HepG2 (cell line): ENCODE measurements around the gene CARMIL1. TPM values are rescaled to one million over a fixed set of nuclear protein-coding genes. Genes with fewer than 3 reads are reported as not detected.
A peak's percentile ranks its signal among the peaks of the same experiment; 100 is the strongest.

Experiments used
- ARNT ChIP-seq: fragments of 450-650 bp; IDR thresholded peaks from 2 replicates; pipeline ENCODE4 v1.6.1; 2017
- EP300 ChIP-seq, 3 experiments: sonication (generic) in 1 of 3; formaldehyde crosslinking in 1 of 3; IDR thresholded peaks; 2 replicates each; pipeline versions ENCODE4 v1.5.1 to v1.6.1; 2011 to 2020; ENCODE audit warnings: low read depth in 2 of 3, low read length in 2 of 3, borderline replicate concordance in 1 of 3, improper control_type of control experiment in 1 of 3, mild to moderate bottlenecking in 1 of 3, missing genetic modification reagents in 1 of 3, moderate library complexity in 1 of 3
- GLI4 ChIP-seq: sonication (generic); formaldehyde crosslinking; IDR thresholded peaks from 2 replicates; pipeline ENCODE4 v1.5.1; 2020; ENCODE audit warnings: missing genetic modification reagents, mild to moderate bottlenecking, moderate library complexity, borderline replicate concordance
- JARID2 ChIP-seq: sonication (generic); formaldehyde crosslinking; IDR thresholded peaks from 2 replicates; pipeline ENCODE4 v1.8.1; 2023; ENCODE audit warnings: missing genetic modification reagents, inconsistent platforms; ENCODE audit not compliant: insufficient replicate concordance
- NCOA1 ChIP-seq: sonication (generic); formaldehyde crosslinking; IDR thresholded peaks from 2 replicates; pipeline ENCODE4 v1.9.0; 2021; ENCODE audit warnings: missing genetic modification reagents
- NONO ChIP-seq, 2 experiments: fragments of 450-650 bp in 1 of 2; sonication (generic) in 1 of 2; formaldehyde crosslinking in 1 of 2; IDR thresholded peaks in 1 of 2; conservative IDR thresholded peaks in 1 of 2; 2 replicates each; pipeline versions ENCODE4 v1.6.1 to v1.8.0; 2017 to 2022; ENCODE audit warnings: mild to moderate bottlenecking in 1 of 2, missing genetic modification reagents in 1 of 2, moderate library complexity in 1 of 2
- POLR2G ChIP-seq: fragments of 200-400 bp; formaldehyde crosslinking; IDR thresholded peaks from 2 replicates; pipeline ENCODE4 v1.6.1; 2018; ENCODE audit warnings: mild to moderate bottlenecking, low read depth, low read length, moderate library complexity
- RCOR2 ChIP-seq: IDR thresholded peaks from 2 replicates; pipeline ENCODE4 v1.6.1; 2016; ENCODE audit warnings: missing biosample characterization, missing genetic modification reagents
- RNF2 ChIP-seq: fragments of 450-650 bp; conservative IDR thresholded peaks from 2 replicates; pipeline ENCODE4 v1.6.1; 2016; ENCODE audit warnings: low read depth
- SIN3B ChIP-seq: fragments of 150-350 bp; IDR thresholded peaks from 2 replicates; pipeline ENCODE4 v1.6.1; 2014; ENCODE audit warnings: low read length
- SRSF1 ChIP-seq: fragments of 200-400 bp; formaldehyde crosslinking; optimal IDR thresholded peaks from 2 replicates; pipeline ENCODE3; 2017; ENCODE audit warnings: mild to moderate bottlenecking, low read depth, low read length, moderate library complexity
- STAG1 ChIP-seq: sonication (generic); formaldehyde crosslinking; IDR thresholded peaks from 2 replicates; pipeline ENCODE4 v1.4.0; 2020; ENCODE audit warnings: missing genetic modification reagents
- ZC3H13 ChIP-seq: sonication (generic); formaldehyde crosslinking; IDR thresholded peaks from 2 replicates; pipeline ENCODE4 v1.8.1; 2023; ENCODE audit warnings: mild to moderate bottlenecking, missing genetic modification reagents, moderate library complexity
- ZNF329 ChIP-seq: sonication (generic); formaldehyde crosslinking; IDR thresholded peaks from 2 replicates; pipeline ENCODE4 v1.9.0; 2021; ENCODE audit warnings: low read depth, mild to moderate bottlenecking, missing genetic modification reagents
- ZNF33B ChIP-seq: sonication (generic); formaldehyde crosslinking; IDR thresholded peaks from 2 replicates; pipeline ENCODE4 v1.5.1; 2020; ENCODE audit warnings: mild to moderate bottlenecking, missing genetic modification reagents
- ZNF749 ChIP-seq: sonication (generic); formaldehyde crosslinking; IDR thresholded peaks from 2 replicates; pipeline ENCODE4 v1.8.0; 2022; ENCODE audit warnings: mild to moderate bottlenecking, missing genetic modification reagents, moderate library complexity, borderline replicate concordance
- ZSCAN25 ChIP-seq: sonication (generic); formaldehyde crosslinking; IDR thresholded peaks from 2 replicates; pipeline ENCODE4 v1.8.0; 2022; ENCODE audit warnings: mild to moderate bottlenecking, missing genetic modification reagents
- polyA plus RNA-seq, 8 experiments: library from polyadenylated mRNA; depleted of rRNA in 3 of 8; stranded (reverse) in 7 of 8; unstranded in 1 of 8; fragments of >200 nt; fragmentation: Illumina TruSeq in 4 of 8; extraction: Trizol in 4 of 8; gene quantifications; 2 replicates each; pipeline versions ENCODE4 v1.2.1 to v1.2.3, GENCODE V29; 2011 to 2016; ENCODE audit warnings: low read depth in 4 of 8, missing spikeins in 1 of 8, mixed read lengths in 1 of 8; ENCODE audit not compliant: insufficient read depth in 1 of 8
- total RNA-seq, 5 experiments: library from RNA; depleted of rRNA; stranded (reverse); fragments of >200 nt; fragmentation: Illumina TruSeq; extraction: Trizol; gene quantifications; 2 replicates each; pipeline ENCODE4 v1.2.3, GENCODE V29; 2016; ENCODE audit warnings: low read depth in 1 of 5
- TF ChIP-seq, protein P1 (sequence below): sonication (generic); formaldehyde crosslinking; IDR thresholded peaks from 2 replicates; pipeline ENCODE4 v1.5.0; 2020; ENCODE audit warnings: mild to moderate bottlenecking, missing genetic modification reagents
- TF ChIP-seq, protein P2 (sequence below): sonication (generic); formaldehyde crosslinking; IDR thresholded peaks from 2 replicates; pipeline ENCODE4 v1.5.0; 2020; ENCODE audit warnings: missing genetic modification reagents, mild to moderate bottlenecking, borderline replicate concordance
- TF ChIP-seq, protein P3 (sequence below): sonication (generic); formaldehyde crosslinking; IDR thresholded peaks from 2 replicates; pipeline ENCODE4 v1.4.0; 2020; ENCODE audit warnings: missing genetic modification reagents
- TF ChIP-seq, protein P4 (sequence below): sonication (generic); formaldehyde crosslinking; IDR thresholded peaks from 2 replicates; pipeline ENCODE4 v1.5.0; 2020; ENCODE audit warnings: missing genetic modification reagents
- TF ChIP-seq, protein P5 (sequence below): sonication (generic); formaldehyde crosslinking; IDR thresholded peaks from 2 replicates; pipeline ENCODE4 v1.4.0; 2020; ENCODE audit warnings: missing genetic modification reagents, borderline replicate concordance

Gene CARMIL1
- total and polyA plus RNA-seq, 2 of the 13 experiments (the other 11 are each of a cell fraction or from before 2014, with no cell fraction given) = 1.8 to 2.6 TPM

DNA sequence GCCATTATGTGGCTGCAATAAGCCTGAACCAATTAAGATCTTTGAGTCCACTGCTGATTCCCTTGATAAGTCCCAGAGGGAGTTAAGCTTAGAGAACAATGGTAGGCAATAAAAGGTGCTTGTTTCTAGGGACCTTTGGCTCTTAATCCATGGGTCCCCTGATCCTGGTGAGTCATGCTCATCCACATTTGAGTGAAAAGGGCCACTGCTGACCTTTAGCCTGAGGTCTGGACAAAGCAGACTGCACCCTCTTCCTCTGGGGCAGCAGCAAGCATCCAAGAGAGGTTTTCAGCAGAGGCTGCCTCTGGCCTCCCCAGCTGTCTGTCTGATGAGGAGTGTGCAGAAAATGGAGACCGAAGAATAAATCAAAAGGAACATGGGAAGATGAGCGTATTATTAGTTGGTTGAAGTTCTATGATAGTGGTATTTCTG is 356.7 kb downstream of the CARMIL1 start (continued):
- TF ChIP-seq SRSF1 (no peak), ARNT (no peak), POLR2G (no peak), STAG1 (peak; percentile 22; the same call in 1 of the 2 replicates), RCOR2 (peak; percentile 96), ZNF749 (CRISPR knock-in tag) (no peak), RNF2 (no peak), ZNF33B (no peak), NCOA1 (no peak), ZSCAN25 (CRISPR knock-in tag) (no peak), EP300 (IDR thresholded peaks at IDR 0.05; ENCODE audit: low read depth in 2 of 2, low read length in 2 of 2) (peak; percentile 52 to 93; a peak in 2 of 4 replicates), EP300 (CRISPR knock-in tag; IDR thresholded peaks at IDR 0.05; ENCODE audit: borderline replicate concordance) (peak; percentile 81), GLI4 (no peak), SIN3B (no peak), JARID2 (CRISPR knock-in tag) (no peak), ZC3H13 (CRISPR knock-in tag) (no peak), ZNF329 (CRISPR knock-in tag) (no peak), NONO (IDR thresholded peaks at IDR 0.05) (no peak), NONO (CRISPR knock-in tag; conservative IDR thresholded peaks at IDR 0.05) (no peak)
- TF ChIP-seq, protein P1, sequence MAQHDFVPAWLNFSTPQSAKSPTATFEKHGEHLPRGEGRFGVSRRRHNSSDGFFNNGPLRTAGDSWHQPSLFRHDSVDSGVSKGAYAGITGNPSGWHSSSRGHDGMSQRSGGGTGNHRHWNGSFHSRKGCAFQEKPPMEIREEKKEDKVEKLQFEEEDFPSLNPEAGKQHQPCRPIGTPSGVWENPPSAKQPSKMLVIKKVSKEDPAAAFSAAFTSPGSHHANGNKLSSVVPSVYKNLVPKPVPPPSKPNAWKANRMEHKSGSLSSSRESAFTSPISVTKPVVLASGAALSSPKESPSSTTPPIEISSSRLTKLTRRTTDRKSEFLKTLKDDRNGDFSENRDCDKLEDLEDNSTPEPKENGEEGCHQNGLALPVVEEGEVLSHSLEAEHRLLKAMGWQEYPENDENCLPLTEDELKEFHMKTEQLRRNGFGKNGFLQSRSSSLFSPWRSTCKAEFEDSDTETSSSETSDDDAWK (CRISPR knock-in tag) = no peak
- TF ChIP-seq, protein P2, sequence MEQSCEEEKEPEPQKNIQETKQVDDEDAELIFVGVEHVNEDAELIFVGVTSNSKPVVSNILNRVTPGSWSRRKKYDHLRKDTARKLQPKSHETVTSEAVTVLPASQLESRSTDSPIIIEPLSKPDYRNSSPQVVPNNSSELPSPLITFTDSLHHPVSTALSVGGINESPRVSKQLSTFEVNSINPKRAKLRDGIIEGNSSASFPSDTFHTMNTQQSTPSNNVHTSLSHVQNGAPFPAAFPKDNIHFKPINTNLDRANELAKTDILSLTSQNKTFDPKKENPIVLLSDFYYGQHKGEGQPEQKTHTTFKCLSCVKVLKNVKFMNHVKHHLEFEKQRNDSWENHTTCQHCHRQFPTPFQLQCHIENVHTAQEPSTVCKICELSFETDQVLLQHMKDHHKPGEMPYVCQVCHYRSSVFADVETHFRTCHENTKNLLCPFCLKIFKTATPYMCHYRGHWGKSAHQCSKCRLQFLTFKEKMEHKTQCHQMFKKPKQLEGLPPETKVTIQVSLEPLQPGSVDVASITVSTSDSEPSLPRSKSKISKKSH = no peak
- TF ChIP-seq, protein P3, sequence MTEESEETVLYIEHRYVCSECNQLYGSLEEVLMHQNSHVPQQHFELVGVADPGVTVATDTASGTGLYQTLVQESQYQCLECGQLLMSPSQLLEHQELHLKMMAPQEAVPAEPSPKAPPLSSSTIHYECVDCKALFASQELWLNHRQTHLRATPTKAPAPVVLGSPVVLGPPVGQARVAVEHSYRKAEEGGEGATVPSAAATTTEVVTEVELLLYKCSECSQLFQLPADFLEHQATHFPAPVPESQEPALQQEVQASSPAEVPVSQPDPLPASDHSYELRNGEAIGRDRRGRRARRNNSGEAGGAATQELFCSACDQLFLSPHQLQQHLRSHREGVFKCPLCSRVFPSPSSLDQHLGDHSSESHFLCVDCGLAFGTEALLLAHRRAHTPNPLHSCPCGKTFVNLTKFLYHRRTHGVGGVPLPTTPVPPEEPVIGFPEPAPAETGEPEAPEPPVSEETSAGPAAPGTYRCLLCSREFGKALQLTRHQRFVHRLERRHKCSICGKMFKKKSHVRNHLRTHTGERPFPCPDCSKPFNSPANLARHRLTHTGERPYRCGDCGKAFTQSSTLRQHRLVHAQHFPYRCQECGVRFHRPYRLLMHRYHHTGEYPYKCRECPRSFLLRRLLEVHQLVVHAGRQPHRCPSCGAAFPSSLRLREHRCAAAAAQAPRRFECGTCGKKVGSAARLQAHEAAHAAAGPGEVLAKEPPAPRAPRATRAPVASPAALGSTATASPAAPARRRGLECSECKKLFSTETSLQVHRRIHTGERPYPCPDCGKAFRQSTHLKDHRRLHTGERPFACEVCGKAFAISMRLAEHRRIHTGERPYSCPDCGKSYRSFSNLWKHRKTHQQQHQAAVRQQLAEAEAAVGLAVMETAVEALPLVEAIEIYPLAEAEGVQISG (CRISPR knock-in tag) = peak; percentile 68; the same call in 1 of the 2 replicates
- TF ChIP-seq, protein P4, sequence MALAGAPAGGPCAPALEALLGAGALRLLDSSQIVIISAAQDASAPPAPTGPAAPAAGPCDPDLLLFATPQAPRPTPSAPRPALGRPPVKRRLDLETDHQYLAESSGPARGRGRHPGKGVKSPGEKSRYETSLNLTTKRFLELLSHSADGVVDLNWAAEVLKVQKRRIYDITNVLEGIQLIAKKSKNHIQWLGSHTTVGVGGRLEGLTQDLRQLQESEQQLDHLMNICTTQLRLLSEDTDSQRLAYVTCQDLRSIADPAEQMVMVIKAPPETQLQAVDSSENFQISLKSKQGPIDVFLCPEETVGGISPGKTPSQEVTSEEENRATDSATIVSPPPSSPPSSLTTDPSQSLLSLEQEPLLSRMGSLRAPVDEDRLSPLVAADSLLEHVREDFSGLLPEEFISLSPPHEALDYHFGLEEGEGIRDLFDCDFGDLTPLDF (CRISPR knock-in tag) = no peak
- TF ChIP-seq, protein P5, sequence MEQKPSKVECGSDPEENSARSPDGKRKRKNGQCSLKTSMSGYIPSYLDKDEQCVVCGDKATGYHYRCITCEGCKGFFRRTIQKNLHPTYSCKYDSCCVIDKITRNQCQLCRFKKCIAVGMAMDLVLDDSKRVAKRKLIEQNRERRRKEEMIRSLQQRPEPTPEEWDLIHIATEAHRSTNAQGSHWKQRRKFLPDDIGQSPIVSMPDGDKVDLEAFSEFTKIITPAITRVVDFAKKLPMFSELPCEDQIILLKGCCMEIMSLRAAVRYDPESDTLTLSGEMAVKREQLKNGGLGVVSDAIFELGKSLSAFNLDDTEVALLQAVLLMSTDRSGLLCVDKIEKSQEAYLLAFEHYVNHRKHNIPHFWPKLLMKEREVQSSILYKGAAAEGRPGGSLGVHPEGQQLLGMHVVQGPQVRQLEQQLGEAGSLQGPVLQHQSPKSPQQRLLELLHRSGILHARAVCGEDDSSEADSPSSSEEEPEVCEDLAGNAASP (CRISPR knock-in tag) = peak; percentile 85; the same call in 1 of the 2 replicates
